Body of pancreas (tissue), 4 donors: ENCODE data around the gene MYADM.

ENCODE experiments used
- POLR2A ChIP-seq, 3 donors: fragments of 450-650 bp; IDR thresholded peaks; one replicate each; pipeline ENCODE4 v1.6.1; 2016; ENCODE audit warnings: antibody characterized with exemption in 3 of 3, mild to moderate bottlenecking in 2 of 3
- TF ChIP-seq, protein P1 (sequence below), 7 experiments: fragments of 450-650 bp in 4 of 7; fragments of 200-600 bp in 3 of 7; sonication (generic) in 3 of 7; IDR thresholded peaks; one replicate each; pipeline ENCODE4 v1.5.1; 2016 to 2019; ENCODE audit warnings: antibody characterized with exemption in 7 of 7

- no peak for TF ChIP-seq POLR2A (IDR thresholded peaks at IDR 0.05)
- TF ChIP-seq, protein P1, sequence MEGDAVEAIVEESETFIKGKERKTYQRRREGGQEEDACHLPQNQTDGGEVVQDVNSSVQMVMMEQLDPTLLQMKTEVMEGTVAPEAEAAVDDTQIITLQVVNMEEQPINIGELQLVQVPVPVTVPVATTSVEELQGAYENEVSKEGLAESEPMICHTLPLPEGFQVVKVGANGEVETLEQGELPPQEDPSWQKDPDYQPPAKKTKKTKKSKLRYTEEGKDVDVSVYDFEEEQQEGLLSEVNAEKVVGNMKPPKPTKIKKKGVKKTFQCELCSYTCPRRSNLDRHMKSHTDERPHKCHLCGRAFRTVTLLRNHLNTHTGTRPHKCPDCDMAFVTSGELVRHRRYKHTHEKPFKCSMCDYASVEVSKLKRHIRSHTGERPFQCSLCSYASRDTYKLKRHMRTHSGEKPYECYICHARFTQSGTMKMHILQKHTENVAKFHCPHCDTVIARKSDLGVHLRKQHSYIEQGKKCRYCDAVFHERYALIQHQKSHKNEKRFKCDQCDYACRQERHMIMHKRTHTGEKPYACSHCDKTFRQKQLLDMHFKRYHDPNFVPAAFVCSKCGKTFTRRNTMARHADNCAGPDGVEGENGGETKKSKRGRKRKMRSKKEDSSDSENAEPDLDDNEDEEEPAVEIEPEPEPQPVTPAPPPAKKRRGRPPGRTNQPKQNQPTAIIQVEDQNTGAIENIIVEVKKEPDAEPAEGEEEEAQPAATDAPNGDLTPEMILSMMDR (IDR thresholded peaks at IDR 0.05) = no peak
These were observed 37.2 kb downstream of the MYADM start for GRCh38 chr19:53904909-53905308.
